CD14-positive monocyte (primary cell): ENCODE data around the gene CCNK. TPM values are rescaled to one million over a fixed set of nuclear protein-coding genes. Genes with fewer than 3 reads are reported as not detected.

Experiments
- DNase-seq, 3 donors: peaks; one replicate each; pipeline ENCODE4 v3.0.0-alpha.2; 2011 to 2022
- H2AFZ ChIP-seq: 2 replicates; pipeline ENCODE4 v1.6.0; 2012; ENCODE audit warnings: mild to moderate bottlenecking, low read depth, low read length, inconsistent platforms; ENCODE audit not compliant: insufficient read depth, poor library complexity, severe bottlenecking
- H3K27ac ChIP-seq, 2 donors: 1 replicate in 1 of 2; 2 replicates in 1 of 2; pipeline ENCODE4 v1.5.1; 2012 to 2013; ENCODE audit warnings: low read length in 2 of 2, control low read depth in 1 of 2, inconsistent platforms in 1 of 2, low read depth in 1 of 2, mild to moderate bottlenecking in 1 of 2
- H3K27me3 ChIP-seq, 2 donors: one replicate each; pipeline versions ENCODE4 v1.6.0 to v1.6.1; 2011 to 2013; ENCODE audit warnings: low read length in 2 of 2; ENCODE audit not compliant: control insufficient read depth in 2 of 2, insufficient read depth in 2 of 2
- H3K36me3 ChIP-seq, 2 donors: replicated peaks in 1 of 2; 1 replicate in 1 of 2; 2 replicates in 1 of 2; pipeline versions ENCODE4 v1.5.1 to v1.6.1; 2012 to 2013; ENCODE audit warnings: low read length in 2 of 2, control low read depth in 1 of 2, inconsistent platforms in 1 of 2, mild to moderate bottlenecking in 1 of 2; ENCODE audit not compliant: insufficient read depth in 2 of 2, control insufficient read depth in 1 of 2
- H3K4me1 ChIP-seq, 2 donors: 1 replicate in 1 of 2; 2 replicates in 1 of 2; pipeline versions ENCODE4 v1.5.1 to v1.6.1; 2012 to 2013; ENCODE audit warnings: low read length in 2 of 2, control low read depth in 1 of 2, inconsistent platforms in 1 of 2, mild to moderate bottlenecking in 1 of 2, moderate library complexity in 1 of 2; ENCODE audit not compliant: insufficient read depth in 2 of 2, control insufficient read depth in 1 of 2
- H3K4me2 ChIP-seq: replicated peaks from 2 replicates; pipeline ENCODE3; 2012; ENCODE audit warnings: low read length, moderate library complexity, mild to moderate bottlenecking; ENCODE audit not compliant: poor library complexity, severe bottlenecking; ENCODE audit errors: extremely low read depth
- H3K4me3 ChIP-seq, 3 experiments: fragments of 200-600 bp in 1 of 3; sonication (generic) in 1 of 3; replicated peaks in 1 of 3; 1 replicate in 2 of 3; 2 replicates in 1 of 3; pipeline ENCODE4 v1.5.1; 2011 to 2013; ENCODE audit warnings: low read length in 3 of 3, mild to moderate bottlenecking in 3 of 3, control low read depth in 2 of 3, low read depth in 2 of 3, inconsistent platforms in 1 of 3, moderate library complexity in 1 of 3
- H3K79me2 ChIP-seq: 2 replicates; pipeline ENCODE4 v1.6.0; 2012; ENCODE audit warnings: mild to moderate bottlenecking, control low read depth, inconsistent platforms, low read length, moderate library complexity; ENCODE audit not compliant: insufficient read depth
- H3K9ac ChIP-seq: 2 replicates; pipeline ENCODE4 v1.6.0; 2017; ENCODE audit warnings: low read length, mild to moderate bottlenecking; ENCODE audit not compliant: insufficient read depth, poor library complexity, severe bottlenecking
- H3K9me3 ChIP-seq, 2 donors: replicated peaks in 1 of 2; 1 replicate in 1 of 2; 2 replicates in 1 of 2; pipeline versions ENCODE4 v1.5.1 to v1.6.1; 2012 to 2013; ENCODE audit warnings: low read length in 2 of 2, control low read depth in 1 of 2; ENCODE audit not compliant: control insufficient read depth in 1 of 2, insufficient read depth in 1 of 2
- H4K20me1 ChIP-seq: 2 replicates; pipeline ENCODE4 v1.6.0; 2012; ENCODE audit warnings: mild to moderate bottlenecking, low read length, control low read depth, moderate library complexity; ENCODE audit not compliant: insufficient read depth
- H3K27ac Mint-ChIP-seq, 7 donors: one replicate each; pipeline ENCODE4 v1.8.0; 2020; ENCODE audit warnings: mild to moderate bottlenecking in 7 of 7, mixed read lengths in 7 of 7, moderate library complexity in 6 of 7, inconsistent platforms in 2 of 7
- H3K27me3 Mint-ChIP-seq, 3 donors: one replicate each; pipeline ENCODE4 v1.8.0; 2021 to 2022; ENCODE audit warnings: low read depth in 3 of 3, mild to moderate bottlenecking in 3 of 3, mixed read lengths in 3 of 3, moderate library complexity in 3 of 3, inconsistent platforms in 1 of 3
- H3K36me3 Mint-ChIP-seq, 2 donors: one replicate each; pipeline ENCODE4 v1.8.0; 2020; ENCODE audit warnings: mixed read lengths in 2 of 2, inconsistent platforms in 1 of 2, mild to moderate bottlenecking in 1 of 2
- H3K4me1 Mint-ChIP-seq: one replicate; pipeline ENCODE4 v1.8.0; 2020; ENCODE audit warnings: mild to moderate bottlenecking, mixed read lengths
- H3K4me3 Mint-ChIP-seq, 2 donors: one replicate each; pipeline ENCODE4 v1.8.0; 2020; ENCODE audit warnings: mild to moderate bottlenecking in 2 of 2, mixed read lengths in 2 of 2, moderate library complexity in 1 of 2
- H3K9me3 Mint-ChIP-seq, 7 donors: one replicate each; pipeline ENCODE4 v1.8.0; 2020 to 2022; ENCODE audit warnings: mixed read lengths in 7 of 7, mild to moderate bottlenecking in 6 of 7, moderate library complexity in 6 of 7, inconsistent platforms in 2 of 7
- WGBS: methylation state at CpG from one replicate; pipeline ENCODE4 v1.1.5; 2013; ENCODE audit warnings: missing lambda C conversion rate; ENCODE audit not compliant: insufficient coverage; 5-methylcytosine and 5-hydroxymethylcytosine counted together
- intact Hi-C, 2 donors: fragments of 100-400 bp; cut with micrococcal nuclease; formaldehyde crosslinking; loops; one replicate each; pipeline versions ENCODE4 v1.15.0 to v1.15.1; 2023
- polyA plus RNA-seq, 3 donors: library from polyadenylated mRNA; depleted of rRNA in 1 of 3; unstranded in 2 of 3; stranded (reverse) in 1 of 3; fragments of 300-500 nt in 2 of 3; fragments of >200 nt in 1 of 3; fragmentation: Illumina TruSeq in 2 of 3; gene quantifications; 1 replicate in 2 of 3; 2 replicates in 1 of 3; pipeline ENCODE4 v1.2.3, GENCODE V29; 2012 to 2021
- TF ChIP-seq, protein P1 (sequence below): fragments of 200-600 bp; IDR thresholded peaks from one replicate; pipeline ENCODE4 v1.8.0; 2022; ENCODE audit warnings: antibody characterized with exemption, mild to moderate bottlenecking

CCNK gene
- polyA plus RNA-seq, 3 donors = 7.7 to 21.5 (median 14.7) TPM

DNA sequence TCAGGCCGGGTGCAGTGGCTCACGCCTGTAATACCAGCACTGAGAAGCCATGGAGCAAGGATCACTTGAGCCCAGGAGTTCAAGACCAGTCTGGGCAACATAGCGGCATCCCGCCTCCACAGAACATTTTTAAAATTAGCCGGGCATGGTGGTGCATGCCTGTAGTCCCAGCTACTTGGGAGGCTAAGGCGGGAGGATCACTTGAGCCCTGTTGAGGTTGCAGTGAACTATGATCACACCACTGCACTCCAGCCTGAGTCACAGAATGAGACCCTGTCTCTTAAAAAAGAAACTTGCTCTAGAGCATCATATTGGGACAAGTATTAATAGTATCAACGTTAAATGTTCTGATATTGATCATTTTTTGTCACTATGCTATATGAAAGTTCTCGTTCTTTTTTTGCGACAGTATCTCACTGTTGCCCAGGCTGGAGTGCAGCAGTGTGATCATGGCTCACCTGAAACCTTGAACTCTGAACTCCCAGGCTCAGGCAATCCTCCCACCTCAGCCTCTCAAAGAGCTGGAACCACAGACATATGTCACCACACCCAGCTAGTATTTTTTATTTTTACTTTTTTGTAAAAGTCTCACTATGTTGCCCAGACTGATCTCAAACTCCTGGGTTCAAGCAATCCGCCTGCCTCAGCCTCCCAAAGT, 75.1 kb downstream of the CCNK start:
- Mint-ChIP-seq H3K9me3 (no peaks in the 10 kb centered on the region), H3K27ac (no peak overlapping the region), H3K27me3 (peaks cover 0 to 4% (median 1%) of the 10 kb centered on the region in 3 donors), H3K4me3 (no peak overlapping the region), H3K4me1 (no peaks in the 10 kb centered on the region), H3K36me3 (no peaks in the 10 kb centered on the region)
- no peaks in the 10 kb centered on the region for H3K9me3 ChIP-seq
- TF ChIP-seq, protein P1, sequence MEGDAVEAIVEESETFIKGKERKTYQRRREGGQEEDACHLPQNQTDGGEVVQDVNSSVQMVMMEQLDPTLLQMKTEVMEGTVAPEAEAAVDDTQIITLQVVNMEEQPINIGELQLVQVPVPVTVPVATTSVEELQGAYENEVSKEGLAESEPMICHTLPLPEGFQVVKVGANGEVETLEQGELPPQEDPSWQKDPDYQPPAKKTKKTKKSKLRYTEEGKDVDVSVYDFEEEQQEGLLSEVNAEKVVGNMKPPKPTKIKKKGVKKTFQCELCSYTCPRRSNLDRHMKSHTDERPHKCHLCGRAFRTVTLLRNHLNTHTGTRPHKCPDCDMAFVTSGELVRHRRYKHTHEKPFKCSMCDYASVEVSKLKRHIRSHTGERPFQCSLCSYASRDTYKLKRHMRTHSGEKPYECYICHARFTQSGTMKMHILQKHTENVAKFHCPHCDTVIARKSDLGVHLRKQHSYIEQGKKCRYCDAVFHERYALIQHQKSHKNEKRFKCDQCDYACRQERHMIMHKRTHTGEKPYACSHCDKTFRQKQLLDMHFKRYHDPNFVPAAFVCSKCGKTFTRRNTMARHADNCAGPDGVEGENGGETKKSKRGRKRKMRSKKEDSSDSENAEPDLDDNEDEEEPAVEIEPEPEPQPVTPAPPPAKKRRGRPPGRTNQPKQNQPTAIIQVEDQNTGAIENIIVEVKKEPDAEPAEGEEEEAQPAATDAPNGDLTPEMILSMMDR = no peak
- no peaks in the 10 kb centered on the region for H3K4me1 ChIP-seq
- no peaks in the 10 kb centered on the region for H3K27me3 ChIP-seq
- no peak overlapping the region for H2AFZ ChIP-seq
- H3K4me3 ChIP-seq = no peak overlapping the region
- intact Hi-C loops = no loop called here
- no peaks in the 10 kb centered on the region for H4K20me1 ChIP-seq
- no peaks in the 10 kb centered on the region for H3K79me2 ChIP-seq
- DNase-seq = no peak
- no peak overlapping the region for H3K27ac ChIP-seq
- H3K36me3 ChIP-seq = no peaks in the 10 kb centered on the region
- H3K9ac ChIP-seq = no peak overlapping the region
- H3K4me2 ChIP-seq = no peak overlapping the region
- 98% methylated on average over 6 of the region's 10 CpGs for WGBS

GRCh38 chr14:99559286-99559990, 78.2 kb downstream of the CCNK start:
- Mint-ChIP-seq H3K4me1 (no peaks in the 10 kb centered on the region), H3K27ac (no peak overlapping the region), H3K4me3 (no peak overlapping the region), H3K9me3 (peaks cover 0 to 2% (median 0%) of the 10 kb centered on the region in 7 donors), H3K36me3 (no peaks in the 10 kb centered on the region), H3K27me3 (peaks cover 1 to 6% (median 5%) of the 10 kb centered on the region in 3 donors)
- TF ChIP-seq, protein P1 = no peak
- Histone ChIP-seq H3K27ac (no peak overlapping the region), H3K4me2 (no peak overlapping the region), H3K9ac (no peak overlapping the region), H2AFZ (no peak overlapping the region), H3K27me3 (no peaks in the 10 kb centered on the region), H3K36me3 (no peaks in the 10 kb centered on the region), H3K4me1 (no peaks in the 10 kb centered on the region), H4K20me1 (no peaks in the 10 kb centered on the region), H3K79me2 (no peaks in the 10 kb centered on the region), H3K9me3 (no peaks in the 10 kb centered on the region), H3K4me3 (no peak overlapping the region)
- no peak for DNase-seq
- intact Hi-C loops = no loop called here
- WGBS = 89% methylated on average over 10 of the region's 16 CpGs
